Astrocyte (in vitro differentiated cells and primary cell): ENCODE data around the gene SMAD3. TPM values are rescaled to one million over a fixed set of nuclear protein-coding genes. Genes with fewer than 3 reads are reported as not detected.

Source experiments
- DNase-seq: peaks from one replicate; pipeline ENCODE4 v3.0.0-alpha.2; 2010; ENCODE audit warnings: low read depth
- FAIRE-seq: peaks from 2 replicates; lab custom pipeline; 2011; peaks lifted over from hg19 to GRCh38; lab: Jason Lieb, UNC
- H2AFZ ChIP-seq: 2 replicates; pipeline ENCODE4 v1.6.0; 2012; ENCODE audit warnings: low read depth, low read length, inconsistent platforms
- H3K27ac ChIP-seq: 2 replicates; pipeline ENCODE4 v1.5.1; 2011; ENCODE audit warnings: low read depth, low read length, inconsistent platforms
- H3K27me3 ChIP-seq: 2 replicates; pipeline ENCODE4 v1.6.0; 2011; ENCODE audit warnings: low read length, inconsistent platforms; ENCODE audit not compliant: insufficient read depth
- H3K36me3 ChIP-seq: 2 replicates; pipeline ENCODE4 v1.5.1; 2011; ENCODE audit warnings: low read length, inconsistent platforms; ENCODE audit not compliant: insufficient read depth
- H3K4me1 ChIP-seq: 2 replicates; pipeline ENCODE4 v1.5.1; 2011; ENCODE audit warnings: low read length, inconsistent platforms; ENCODE audit not compliant: insufficient read depth
- H3K4me2 ChIP-seq: 2 replicates; pipeline ENCODE4 v1.6.0; 2012; ENCODE audit warnings: low read length, inconsistent platforms
- H3K4me3 ChIP-seq: 2 replicates; pipeline ENCODE4 v1.5.1; 2011; ENCODE audit warnings: low read depth, mild to moderate bottlenecking, low read length, inconsistent platforms; ENCODE audit not compliant: insufficient read depth
- H3K79me2 ChIP-seq: 2 replicates; pipeline ENCODE4 v1.6.0; 2012; ENCODE audit warnings: mild to moderate bottlenecking, low read length, inconsistent platforms; ENCODE audit not compliant: insufficient read depth
- H3K9ac ChIP-seq: 2 replicates; pipeline ENCODE4 v1.6.0; 2012; ENCODE audit warnings: mild to moderate bottlenecking, low read length, inconsistent platforms
- H3K9me3 ChIP-seq: 2 replicates; pipeline ENCODE4 v1.5.1; 2012; ENCODE audit warnings: low read depth, mild to moderate bottlenecking, low read length, inconsistent platforms; ENCODE audit not compliant: insufficient read depth
- H4K20me1 ChIP-seq: 2 replicates; pipeline ENCODE4 v1.6.0; 2012; ENCODE audit warnings: low read length, inconsistent platforms; ENCODE audit not compliant: insufficient read depth
- H3K27ac Mint-ChIP-seq: one replicate; pipeline ENCODE4 v1.8.0; 2021; ENCODE audit warnings: mild to moderate bottlenecking, mixed read lengths; ENCODE audit not compliant: unreplicated experiment
- H3K27me3 Mint-ChIP-seq: one replicate; pipeline ENCODE4 v1.8.0; 2021; ENCODE audit warnings: low read depth, mixed read lengths; ENCODE audit not compliant: unreplicated experiment
- H3K36me3 Mint-ChIP-seq: one replicate; pipeline ENCODE4 v1.8.0; 2021; ENCODE audit warnings: low read depth, mixed read lengths; ENCODE audit not compliant: unreplicated experiment
- H3K4me1 Mint-ChIP-seq: one replicate; pipeline ENCODE4 v1.8.0; 2021; ENCODE audit warnings: low read depth, mixed read lengths; ENCODE audit not compliant: unreplicated experiment
- H3K4me3 Mint-ChIP-seq: one replicate; pipeline ENCODE4 v1.8.0; 2021; ENCODE audit warnings: mild to moderate bottlenecking, moderate library complexity, mixed read lengths; ENCODE audit not compliant: unreplicated experiment
- H3K9me3 Mint-ChIP-seq: one replicate; pipeline ENCODE4 v1.8.0; 2021; ENCODE audit warnings: mild to moderate bottlenecking, mixed read lengths; ENCODE audit not compliant: unreplicated experiment
- EZH2 ChIP-seq: IDR thresholded peaks from 2 replicates; pipeline ENCODE4 v1.6.1; 2012; ENCODE audit warnings: mild to moderate bottlenecking, low read length, inconsistent platforms; ENCODE audit not compliant: insufficient read depth
- total RNA-seq: library from RNA; stranded (reverse); gene quantifications from 2 replicates; pipeline ENCODE4 v1.2.1, GENCODE V29; 2021
- TF ChIP-seq, protein P1 (sequence below): IDR thresholded peaks from 2 replicates; pipeline ENCODE4 v1.5.1; 2011; ENCODE audit warnings: low read depth, mild to moderate bottlenecking, inconsistent platforms, low read length, moderate library complexity; ENCODE audit not compliant: insufficient read depth

Gene SMAD3
- total RNA-seq, 1 donor from 2014 or later = 78.0 TPM

DNA sequence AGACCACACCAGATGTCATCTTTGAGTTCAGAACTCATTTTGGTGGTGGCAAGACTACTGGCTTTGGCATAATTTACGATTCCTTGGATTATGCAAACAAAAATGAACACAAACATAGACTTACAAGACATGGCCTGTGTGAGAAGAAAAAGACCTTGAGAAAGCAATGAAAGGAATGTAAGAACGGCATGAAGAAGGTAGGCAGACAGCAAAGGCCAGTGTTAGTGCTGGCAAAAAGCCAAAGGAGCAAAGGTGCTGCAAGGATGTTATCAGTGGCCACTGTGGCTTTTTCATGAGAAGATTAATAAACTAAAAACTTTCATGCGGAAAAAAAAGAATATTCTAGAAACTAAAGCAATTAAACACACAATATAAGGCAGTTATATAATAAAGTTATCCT, 167.2 kb downstream of the SMAD3 start:
- Histone ChIP-seq H2AFZ (no peak overlapping the region), H4K20me1 (peaks cover 29% of the 10 kb centered on the region), H3K79me2 (peaks cover 6% of the 10 kb centered on the region), H3K4me1 (no peaks in the 10 kb centered on the region), H3K27me3 (no peaks in the 10 kb centered on the region), H3K9ac (no peak overlapping the region), H3K4me2 (no peak overlapping the region), H3K4me3 (no peak overlapping the region), H3K36me3 (peaks cover 25% of the 10 kb centered on the region), H3K27ac (no peak overlapping the region), H3K9me3 (no peaks in the 10 kb centered on the region)
- no peak overlapping the region for H3K27ac Mint-ChIP-seq
- no peaks in the 10 kb centered on the region for H3K9me3 Mint-ChIP-seq
- H3K4me1 Mint-ChIP-seq = peaks cover 12% of the 10 kb centered on the region
- H3K36me3 Mint-ChIP-seq = peaks cover 24% of the 10 kb centered on the region
- no peak overlapping the region for H3K4me3 Mint-ChIP-seq
- TF ChIP-seq, protein P1, sequence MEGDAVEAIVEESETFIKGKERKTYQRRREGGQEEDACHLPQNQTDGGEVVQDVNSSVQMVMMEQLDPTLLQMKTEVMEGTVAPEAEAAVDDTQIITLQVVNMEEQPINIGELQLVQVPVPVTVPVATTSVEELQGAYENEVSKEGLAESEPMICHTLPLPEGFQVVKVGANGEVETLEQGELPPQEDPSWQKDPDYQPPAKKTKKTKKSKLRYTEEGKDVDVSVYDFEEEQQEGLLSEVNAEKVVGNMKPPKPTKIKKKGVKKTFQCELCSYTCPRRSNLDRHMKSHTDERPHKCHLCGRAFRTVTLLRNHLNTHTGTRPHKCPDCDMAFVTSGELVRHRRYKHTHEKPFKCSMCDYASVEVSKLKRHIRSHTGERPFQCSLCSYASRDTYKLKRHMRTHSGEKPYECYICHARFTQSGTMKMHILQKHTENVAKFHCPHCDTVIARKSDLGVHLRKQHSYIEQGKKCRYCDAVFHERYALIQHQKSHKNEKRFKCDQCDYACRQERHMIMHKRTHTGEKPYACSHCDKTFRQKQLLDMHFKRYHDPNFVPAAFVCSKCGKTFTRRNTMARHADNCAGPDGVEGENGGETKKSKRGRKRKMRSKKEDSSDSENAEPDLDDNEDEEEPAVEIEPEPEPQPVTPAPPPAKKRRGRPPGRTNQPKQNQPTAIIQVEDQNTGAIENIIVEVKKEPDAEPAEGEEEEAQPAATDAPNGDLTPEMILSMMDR = no peak
- no peak for TF ChIP-seq EZH2
- H3K27me3 Mint-ChIP-seq = no peaks in the 10 kb centered on the region
- DNase-seq = no peak
- no peak for FAIRE-seq

DNA sequence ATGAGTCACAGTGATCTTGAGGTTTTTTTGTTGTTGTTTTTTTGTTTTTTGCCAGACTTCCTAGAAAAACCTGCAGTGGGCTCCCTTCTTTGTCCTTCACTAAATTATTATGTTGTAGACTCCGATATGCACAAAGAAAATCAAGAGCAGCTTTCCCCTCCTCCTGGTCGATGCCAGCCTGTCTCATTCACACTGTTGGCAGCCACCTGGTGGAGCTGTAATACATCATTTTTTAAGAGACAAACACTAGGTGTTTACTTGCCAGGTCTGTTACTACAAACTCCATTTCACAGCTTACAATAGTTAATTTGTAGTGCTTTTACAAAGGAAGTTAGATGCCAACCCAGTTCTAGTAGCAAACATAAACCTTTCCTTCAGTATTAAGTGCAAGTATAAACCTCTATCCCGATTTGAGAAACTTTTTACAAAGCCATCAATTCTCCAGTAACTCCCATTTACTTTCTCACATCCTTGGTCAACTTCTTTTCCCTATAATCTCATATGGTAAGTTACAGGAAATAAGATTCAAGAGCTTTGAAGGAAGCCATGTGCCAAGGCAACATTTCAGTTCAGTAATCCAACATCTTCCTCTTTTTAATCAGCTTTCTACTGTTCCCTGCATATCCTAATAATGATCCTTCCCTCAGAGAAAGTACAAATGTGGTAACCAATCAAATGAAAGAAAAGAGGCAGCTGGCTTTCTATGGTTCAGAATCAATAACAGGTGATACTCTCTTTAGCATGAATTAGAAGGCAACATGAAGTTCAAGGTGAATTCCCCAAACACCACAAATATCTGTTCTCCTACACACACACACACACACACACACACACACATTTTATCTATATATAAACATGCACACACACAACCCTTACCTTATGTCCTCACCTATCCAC, 175.1 kb downstream of the SMAD3 start:
- peaks cover 18% of the 10 kb centered on the region for H3K4me1 Mint-ChIP-seq
- DNase-seq (no peak), FAIRE-seq (no peak)
- Histone ChIP-seq H4K20me1 (peaks cover 65% of the 10 kb centered on the region), H3K79me2 (peaks cover 75% of the 10 kb centered on the region), H3K27ac (no peak overlapping the region), H3K4me2 (no peak overlapping the region), H3K4me1 (no peaks in the 10 kb centered on the region), H3K9me3 (no peaks in the 10 kb centered on the region), H3K36me3 (no peaks in the 10 kb centered on the region), H3K4me3 (no peak overlapping the region), H3K27me3 (no peaks in the 10 kb centered on the region), H3K9ac (no peak overlapping the region), H2AFZ (no peak overlapping the region)
- H3K4me3 Mint-ChIP-seq = no peak overlapping the region
- H3K27ac Mint-ChIP-seq = no peak overlapping the region
- no peaks in the 10 kb centered on the region for H3K9me3 Mint-ChIP-seq
- H3K27me3 Mint-ChIP-seq = no peaks in the 10 kb centered on the region
- H3K36me3 Mint-ChIP-seq = peaks cover 4% of the 10 kb centered on the region
- TF ChIP-seq EZH2 = no peak
- TF ChIP-seq, protein P1 = peak; percentile 9
